Central memory CD4-positive, alpha-beta T cell (primary cell): ENCODE data around the gene CLEC4M.

Experiments
- DNase-seq: peaks from one replicate; pipeline ENCODE4 v3.0.0; 2022
- total RNA-seq, 3 experiments: gene quantifications; one replicate each; lab custom pipeline; 2026; lab: John Stamatoyannopoulos, UW

Gene CLEC4M
- total RNA-seq: 0 to 0.07 (median 0) reads per million in 3 experiments

- no peak for DNase-seq
These were observed at the start of gene CLEC4M for GRCh38 chr19:7762719-7763293. Gene CLEC4M (plus strand): TSS chr19:7763243. CDS start chr19:7763267, 24 bp downstream.

GRCh38 chr19:7715671-7716070 is 47.4 kb upstream of the CLEC4M start:
- no peak for DNase-seq

GRCh38 chr19:7716762-7717161 is 46.3 kb upstream of the CLEC4M start:
- DNase-seq: no peak

GRCh38 chr19:7718668-7719067 is 44.4 kb upstream of the CLEC4M start:
- DNase-seq: no peak

- no peak for DNase-seq
These were observed 42.7 kb upstream of the CLEC4M start for GRCh38 chr19:7720351-7720750.

- no peak for DNase-seq
These were observed 40.8 kb upstream of the CLEC4M start for GRCh38 chr19:7722231-7722651.

GRCh38 chr19:7725791-7726190 is 37.3 kb upstream of the CLEC4M start:
- no peak for DNase-seq

- DNase-seq: no peak
These were observed 33.8 kb upstream of the CLEC4M start for GRCh38 chr19:7729211-7729610.

- DNase-seq: no peak
These were observed 33.2 kb upstream of the CLEC4M start for GRCh38 chr19:7729831-7730285.

- no peak for DNase-seq
These were observed 32.5 kb upstream of the CLEC4M start for GRCh38 chr19:7730286-7731217.

GRCh38 chr19:7731218-7731595 is 31.8 kb upstream of the CLEC4M start:
- no peak for DNase-seq

- no peak for DNase-seq
These were observed 31.4 kb upstream of the CLEC4M start for GRCh38 chr19:7731615-7732014.

GRCh38 chr19:7732045-7732444 is 31.0 kb upstream of the CLEC4M start, which contains the start of gene CLEC4G:
Gene CLEC4G (minus strand): TSS chr19:7732110. CDS start chr19:7732102, 8 bp downstream.
- no peak for DNase-seq

- no peak for DNase-seq
These were observed 29.7 kb upstream of the CLEC4M start for GRCh38 chr19:7733376-7733775.

GRCh38 chr19:7734220-7735203 is 28.5 kb upstream of the CLEC4M start:
- no peak for DNase-seq

GRCh38 chr19:7736148-7736547 is 26.9 kb upstream of the CLEC4M start:
- DNase-seq: no peak

- no peak for DNase-seq
These were observed 25.8 kb upstream of the CLEC4M start for GRCh38 chr19:7737215-7737614.

GRCh38 chr19:7738023-7738422 is 25.0 kb upstream of the CLEC4M start:
- no peak for DNase-seq

GRCh38 chr19:7739211-7739755 is 23.8 kb upstream of the CLEC4M start:
- DNase-seq: no peak

GRCh38 chr19:7739801-7740681 is 23.0 kb upstream of the CLEC4M start:
- DNase-seq: no peak

GRCh38 chr19:7740682-7741054 is 22.4 kb upstream of the CLEC4M start:
- DNase-seq: no peak
